ENCODE results near the gene DHFR.
"Not testable (repeated sequence)": the region's sequence is repeated elsewhere in the genome, so short reads cannot be mapped to it uniquely, and the experiment has no call there.

The DHFR gene

DNA sequence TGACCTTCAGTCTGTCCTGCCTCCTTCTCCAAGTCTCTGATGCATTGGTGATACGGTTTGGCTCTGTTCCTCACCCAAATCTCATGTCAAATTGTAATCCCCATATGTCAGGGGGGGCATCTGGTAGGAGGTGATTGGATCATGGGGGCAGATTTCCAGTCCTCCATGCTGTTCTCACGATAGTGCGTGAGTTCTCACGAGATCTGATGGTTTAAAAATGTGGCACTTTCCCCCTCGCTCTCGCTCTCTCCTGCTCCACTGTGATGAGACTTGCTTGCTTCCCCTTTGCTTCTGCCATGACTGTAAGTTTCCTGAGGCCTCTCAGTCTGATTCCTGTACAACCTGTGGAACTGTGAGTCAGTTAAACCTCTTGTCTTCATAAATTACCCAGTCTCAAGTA lies 70.0 kb downstream of the DHFR start:
- H3K36me3 ChIP-seq (ENCODE audit: control insufficient read depth, insufficient read depth, low read length), result no peaks in the 10 kb centered on the region
- TF ChIP-seq, protein P1, sequence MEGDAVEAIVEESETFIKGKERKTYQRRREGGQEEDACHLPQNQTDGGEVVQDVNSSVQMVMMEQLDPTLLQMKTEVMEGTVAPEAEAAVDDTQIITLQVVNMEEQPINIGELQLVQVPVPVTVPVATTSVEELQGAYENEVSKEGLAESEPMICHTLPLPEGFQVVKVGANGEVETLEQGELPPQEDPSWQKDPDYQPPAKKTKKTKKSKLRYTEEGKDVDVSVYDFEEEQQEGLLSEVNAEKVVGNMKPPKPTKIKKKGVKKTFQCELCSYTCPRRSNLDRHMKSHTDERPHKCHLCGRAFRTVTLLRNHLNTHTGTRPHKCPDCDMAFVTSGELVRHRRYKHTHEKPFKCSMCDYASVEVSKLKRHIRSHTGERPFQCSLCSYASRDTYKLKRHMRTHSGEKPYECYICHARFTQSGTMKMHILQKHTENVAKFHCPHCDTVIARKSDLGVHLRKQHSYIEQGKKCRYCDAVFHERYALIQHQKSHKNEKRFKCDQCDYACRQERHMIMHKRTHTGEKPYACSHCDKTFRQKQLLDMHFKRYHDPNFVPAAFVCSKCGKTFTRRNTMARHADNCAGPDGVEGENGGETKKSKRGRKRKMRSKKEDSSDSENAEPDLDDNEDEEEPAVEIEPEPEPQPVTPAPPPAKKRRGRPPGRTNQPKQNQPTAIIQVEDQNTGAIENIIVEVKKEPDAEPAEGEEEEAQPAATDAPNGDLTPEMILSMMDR (IDR thresholded peaks at IDR 0.05; ENCODE audit: insufficient read depth, low read length, poor library complexity, severe bottlenecking), result no peak
- DNase-seq (ENCODE audit: extremely low read depth, insufficient read length), result no peak
- no peaks in the 10 kb centered on the region for H3K27me3 ChIP-seq (replicated peaks; ENCODE audit: control insufficient read depth, insufficient read depth, low read length)
- no peak overlapping the region for H3K4me3 ChIP-seq (replicated peaks; ENCODE audit: low read depth, low read length)

DNA sequence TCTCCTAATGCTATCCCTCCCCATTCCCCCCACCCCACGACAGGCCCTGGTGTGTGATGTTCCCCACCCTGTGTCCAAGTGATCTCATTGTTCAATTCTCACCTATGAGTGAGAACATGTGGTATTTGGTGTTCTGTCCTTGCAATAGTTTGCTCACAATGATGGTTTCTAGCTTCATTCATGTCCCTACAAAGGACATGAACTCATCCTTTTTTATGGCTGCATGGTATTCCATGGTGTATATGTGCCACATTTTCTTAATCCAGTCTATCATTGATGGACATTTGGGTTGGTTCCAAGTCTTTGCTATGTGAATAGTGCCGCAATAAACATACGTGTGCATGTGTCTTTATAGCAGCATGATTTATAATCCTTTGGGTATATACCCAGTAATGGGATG lies 74.5 kb downstream of the DHFR start:
- H3K36me3 ChIP-seq (ENCODE audit: control insufficient read depth, insufficient read depth, low read length); DNase-seq (ENCODE audit: extremely low read depth, insufficient read length); H3K4me3 ChIP-seq (replicated peaks; ENCODE audit: low read depth, low read length); H3K27me3 ChIP-seq (replicated peaks; ENCODE audit: control insufficient read depth, insufficient read depth, low read length): not testable (repeated sequence)

DNA sequence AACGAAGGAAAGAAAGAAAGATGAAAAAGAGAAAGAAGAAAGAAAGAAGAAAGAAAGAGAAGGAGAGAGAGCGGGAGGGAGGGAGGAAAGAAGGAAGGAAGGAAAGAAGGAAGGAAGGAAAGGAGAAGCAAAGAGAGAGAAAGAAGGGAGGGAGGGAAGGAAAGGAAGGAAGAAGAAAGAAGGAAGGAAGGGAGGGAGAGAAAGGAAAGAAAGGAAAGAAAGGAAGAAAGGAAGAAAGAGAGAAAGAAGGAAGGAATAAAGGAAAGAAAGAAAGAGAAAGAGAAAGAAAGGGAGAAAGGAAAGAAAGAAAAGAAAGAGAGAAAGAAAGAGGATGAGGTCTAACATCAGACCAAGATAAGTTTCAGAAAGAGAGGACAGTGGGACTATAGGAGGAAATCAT lies 75.7 kb downstream of the DHFR start:
- no peaks in the 10 kb centered on the region for H3K27me3 ChIP-seq (replicated peaks; ENCODE audit: control insufficient read depth, insufficient read depth, low read length)
- TF ChIP-seq, protein P1 (IDR thresholded peaks at IDR 0.05; ENCODE audit: insufficient read depth, low read length, poor library complexity, severe bottlenecking), result no peak
- no peak overlapping the region for H3K4me3 ChIP-seq (replicated peaks; ENCODE audit: low read depth, low read length)
- no peak for DNase-seq (ENCODE audit: extremely low read depth, insufficient read length)
- no peaks in the 10 kb centered on the region for H3K36me3 ChIP-seq (ENCODE audit: control insufficient read depth, insufficient read depth, low read length)

DNA sequence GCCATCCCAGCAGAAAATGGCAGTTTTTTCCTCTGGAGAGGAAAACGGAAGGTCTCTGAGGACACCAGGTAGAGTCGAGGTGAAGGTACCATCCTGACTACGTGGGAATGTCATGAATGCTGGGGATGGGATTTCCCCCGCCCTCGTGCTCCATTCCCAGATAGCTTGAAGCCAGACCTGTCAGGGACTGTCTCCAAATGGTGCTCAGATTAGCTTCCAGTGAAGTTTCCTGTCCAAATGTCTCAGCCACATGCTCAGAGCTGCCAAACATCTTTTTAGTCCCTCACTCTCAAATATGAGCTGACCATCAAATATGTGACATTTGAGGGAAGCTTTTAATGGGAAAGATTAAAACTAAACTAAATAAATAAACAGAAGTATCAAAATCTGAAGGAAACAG lies 77.1 kb downstream of the DHFR start:
- TF ChIP-seq, protein P1 (IDR thresholded peaks at IDR 0.05; ENCODE audit: insufficient read depth, low read length, poor library complexity, severe bottlenecking), result no peak
- H3K4me3 ChIP-seq (replicated peaks; ENCODE audit: low read depth, low read length), result no peak overlapping the region
- DNase-seq (ENCODE audit: extremely low read depth, insufficient read length), result no peak
- H3K36me3 ChIP-seq (ENCODE audit: control insufficient read depth, insufficient read depth, low read length), result no peaks in the 10 kb centered on the region
- no peaks in the 10 kb centered on the region for H3K27me3 ChIP-seq (replicated peaks; ENCODE audit: control insufficient read depth, insufficient read depth, low read length)

DNA sequence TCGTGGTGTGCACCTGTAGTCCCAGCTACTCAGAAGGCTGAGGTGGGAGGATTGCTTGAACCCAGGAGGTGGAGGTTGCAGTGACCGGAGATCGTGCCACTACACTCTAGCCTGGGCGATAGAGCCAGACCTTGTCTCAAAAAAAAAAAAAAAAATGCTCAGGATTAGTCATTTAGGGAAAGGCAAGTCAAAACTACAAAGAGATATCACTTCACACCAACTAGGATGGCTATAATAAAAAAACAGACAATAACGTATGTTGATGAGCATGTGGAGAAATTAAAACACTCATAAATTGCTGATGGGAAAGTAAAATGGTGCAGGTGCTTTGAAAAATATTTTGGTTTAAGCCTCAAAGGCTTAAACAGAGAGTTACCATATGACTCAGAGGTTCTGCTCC lies 78.4 kb downstream of the DHFR start:
- DNase-seq (ENCODE audit: extremely low read depth, insufficient read length), result no peak
- no peaks in the 10 kb centered on the region; the same call in 1 of the 2 replicates for H3K27me3 ChIP-seq (replicated peaks; ENCODE audit: control insufficient read depth, insufficient read depth, low read length)
- TF ChIP-seq, protein P1 (IDR thresholded peaks at IDR 0.05; ENCODE audit: insufficient read depth, low read length, poor library complexity, severe bottlenecking), result no peak

More for the DNA sequence above, 78.4 kb downstream of the DHFR start:
- Histone ChIP-seq H3K36me3 (ENCODE audit: control insufficient read depth, insufficient read depth, low read length) (no peaks in the 10 kb centered on the region), H3K4me3 (replicated peaks; ENCODE audit: low read depth, low read length) (no peak overlapping the region)

All from GM06990 (cell line).